ENCODE data around the gene CCDC97.

CCDC97 gene

GRCh38 chr19:41298348-41298964 is 11.5 kb upstream of the CCDC97 start:
- peak; percentile 81 for DNase-seq (ENCODE audit: low read depth)

- DNase-seq (ENCODE audit: low read depth), result no peak
Observed at GRCh38 chr19:41299046-41299754, 10.8 kb upstream of the CCDC97 start.

GRCh38 chr19:41299755-41300089 is 10.2 kb upstream of the CCDC97 start:
- DNase-seq (ENCODE audit: low read depth), result no peak

- DNase-seq (ENCODE audit: low read depth), result no peak
Observed at GRCh38 chr19:41300555-41300954, 9.4 kb upstream of the CCDC97 start.

GRCh38 chr19:41302624-41303351 is 7.2 kb upstream of the CCDC97 start:
- no peak for DNase-seq (ENCODE audit: low read depth)

GRCh38 chr19:41303954-41304353 is 6.0 kb upstream of the CCDC97 start:
- DNase-seq (ENCODE audit: low read depth), result no peak

- DNase-seq (ENCODE audit: low read depth), result no peak
Observed at GRCh38 chr19:41304706-41305483, 5.1 kb upstream of the CCDC97 start.

- no peak for DNase-seq (ENCODE audit: low read depth)
Observed at GRCh38 chr19:41305927-41306793, 3.8 kb upstream of the CCDC97 start.

- no peak for DNase-seq (ENCODE audit: low read depth)
Observed at GRCh38 chr19:41307090-41307875, 2.7 kb upstream of the CCDC97 start.

- DNase-seq (ENCODE audit: low read depth), result no peak
Observed at GRCh38 chr19:41307954-41308449, 2.0 kb upstream of the CCDC97 start.

GRCh38 chr19:41308450-41309179 is 1.4 kb upstream of the CCDC97 start:
- DNase-seq (ENCODE audit: low read depth), result no peak

GRCh38 chr19:41309180-41310032 is 566 bp upstream of the CCDC97 start:
- DNase-seq (ENCODE audit: low read depth), result no peak

GRCh38 chr19:41311072-41311471 is 1.1 kb downstream of the CCDC97 start:
- DNase-seq (ENCODE audit: low read depth), result no peak

- DNase-seq (ENCODE audit: low read depth), result no peak
Observed at GRCh38 chr19:41311613-41312012, 1.6 kb downstream of the CCDC97 start.

GRCh38 chr19:41316306-41316920 is 6.4 kb downstream of the CCDC97 start:
- no peak for DNase-seq (ENCODE audit: low read depth)

GRCh38 chr19:41318696-41319499 is 8.9 kb downstream of the CCDC97 start:
- DNase-seq (ENCODE audit: low read depth), result no peak

GRCh38 chr19:41319500-41320184 is 9.7 kb downstream of the CCDC97 start:
- DNase-seq (ENCODE audit: low read depth), result no peak
